NCI-H2029 treated with DMSO at 0.1 percent for 48 hours (cell line): Measurements from ENCODE around the gene EPAS1.
"Not testable (repeated sequence)": the region's sequence is repeated elsewhere in the genome, so short reads cannot be mapped to it uniquely, and the experiment has no call there.

Experiments
- DNase-seq: peaks from one replicate; lab custom pipeline; 2025; lab: John Stamatoyannopoulos, UW

The EPAS1 gene

GRCh38 chr2:46383784-46384456, 86.7 kb downstream of the EPAS1 start:
- DNase-seq: no peak

GRCh38 chr2:46384457-46384815, 87.2 kb downstream of the EPAS1 start:
- DNase-seq: no peak

DNA sequence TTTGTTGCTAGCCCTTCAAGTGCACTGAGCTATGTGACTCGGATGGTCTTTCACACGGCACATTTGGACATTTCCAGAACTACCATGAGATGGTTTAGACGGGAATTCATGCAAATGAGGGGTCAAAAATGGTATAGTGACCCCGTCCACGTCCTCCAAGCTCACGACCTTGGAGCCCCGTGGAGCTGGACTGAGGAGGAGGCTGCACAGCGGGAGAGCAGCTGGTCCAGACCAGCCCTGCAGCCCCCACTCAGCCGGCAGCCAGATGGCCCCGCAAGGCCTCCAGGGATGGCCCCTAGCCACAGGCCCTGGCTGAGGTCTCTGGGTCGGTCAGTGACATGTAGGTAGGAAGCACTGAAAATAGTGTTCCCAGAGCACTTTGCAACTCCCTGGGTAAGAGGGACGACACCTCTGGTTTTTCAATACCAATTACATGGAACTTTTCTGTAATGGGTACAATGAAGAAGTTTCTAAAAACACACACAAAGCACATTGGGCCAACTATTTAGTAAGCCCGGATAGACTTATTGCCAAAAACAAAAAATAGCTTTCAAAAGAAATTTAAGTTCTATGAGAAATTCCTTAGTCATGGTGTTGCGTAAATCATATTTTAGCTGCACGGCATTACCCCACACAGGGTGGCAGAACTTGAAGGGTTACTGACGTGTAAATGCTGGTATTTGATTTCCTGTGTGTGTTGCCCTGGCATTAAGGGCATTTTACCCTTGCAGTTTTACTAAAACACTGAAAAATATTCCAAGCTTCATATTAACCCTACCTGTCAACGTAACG, 88.8 kb downstream of the EPAS1 start:
- DNase-seq: no peak

DNA sequence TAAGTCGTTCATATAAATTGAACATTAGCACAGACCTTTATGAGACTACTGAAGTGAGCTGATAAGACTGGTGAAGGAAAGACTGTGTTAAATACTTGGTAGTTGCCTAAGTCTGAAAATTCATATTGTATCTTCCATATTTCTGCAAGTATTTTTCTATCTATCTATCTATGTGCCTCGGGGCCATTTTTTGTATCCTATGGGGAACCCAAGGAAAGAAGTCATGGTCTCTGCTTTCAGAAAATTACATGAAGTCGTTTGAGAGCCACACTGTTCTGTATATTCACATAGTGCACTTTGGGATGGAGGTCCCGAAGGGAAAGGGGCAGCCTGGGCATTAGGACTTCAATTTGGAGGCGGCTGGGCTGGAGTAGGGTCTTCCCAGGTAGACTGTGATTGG, 89.6 kb downstream of the EPAS1 start:
- DNase-seq: no peak

GRCh38 chr2:46387292-46387691, 90.1 kb downstream of the EPAS1 start:
- no peak for DNase-seq

DNA sequence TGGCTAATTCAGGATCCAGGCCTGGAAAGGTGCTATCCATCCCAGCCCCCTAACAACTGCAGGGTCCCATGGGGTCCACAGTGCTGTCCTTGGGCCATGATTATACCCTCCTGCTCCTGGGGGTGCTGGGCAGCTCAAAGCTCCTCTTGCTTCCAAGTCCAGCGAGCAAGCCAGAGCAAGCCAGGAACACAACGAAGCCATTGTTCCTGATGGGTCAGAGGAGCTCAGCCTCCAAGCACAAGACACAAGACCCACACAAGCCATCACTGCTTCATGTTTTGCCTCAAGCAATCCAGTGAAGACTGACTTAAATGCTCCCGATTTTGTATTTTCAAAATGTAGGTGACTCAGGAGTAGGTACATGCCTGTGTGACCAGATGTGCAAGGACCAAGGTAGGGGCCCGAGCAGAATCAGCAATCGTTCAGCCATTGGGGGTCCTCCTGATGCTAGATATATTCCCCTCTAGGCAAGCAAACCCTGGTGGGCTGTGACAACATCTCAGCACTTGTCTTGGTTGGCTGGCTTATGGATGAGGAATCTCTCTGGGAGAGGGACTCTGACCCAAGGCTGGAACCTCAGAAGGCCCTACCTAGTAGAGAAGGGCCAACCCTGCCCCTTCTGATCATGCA, 90.8 kb downstream of the EPAS1 start:
- DNase-seq: no peak

DNA sequence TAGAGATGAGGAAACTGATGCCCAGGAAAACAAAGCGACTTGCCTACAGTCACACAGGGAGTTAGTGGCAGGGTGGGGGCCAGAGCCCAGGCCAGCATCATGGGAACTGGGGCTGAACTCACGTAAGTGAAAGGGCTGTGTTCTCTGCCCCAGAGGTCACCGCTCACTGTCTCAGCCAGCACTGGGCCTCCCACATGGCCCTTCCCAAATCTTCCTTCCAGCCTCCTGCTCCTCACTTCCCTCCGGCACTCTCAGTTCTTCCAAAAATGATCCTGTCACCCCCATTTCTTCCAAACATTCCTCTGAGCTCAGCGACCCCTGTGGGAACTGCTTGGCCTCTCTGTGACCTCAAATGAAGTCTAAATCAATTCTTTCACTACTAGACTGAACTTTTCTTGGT, 91.7 kb downstream of the EPAS1 start:
- DNase-seq: no peak

GRCh38 chr2:46389417-46389916, 92.3 kb downstream of the EPAS1 start:
- no peak for DNase-seq

DNA sequence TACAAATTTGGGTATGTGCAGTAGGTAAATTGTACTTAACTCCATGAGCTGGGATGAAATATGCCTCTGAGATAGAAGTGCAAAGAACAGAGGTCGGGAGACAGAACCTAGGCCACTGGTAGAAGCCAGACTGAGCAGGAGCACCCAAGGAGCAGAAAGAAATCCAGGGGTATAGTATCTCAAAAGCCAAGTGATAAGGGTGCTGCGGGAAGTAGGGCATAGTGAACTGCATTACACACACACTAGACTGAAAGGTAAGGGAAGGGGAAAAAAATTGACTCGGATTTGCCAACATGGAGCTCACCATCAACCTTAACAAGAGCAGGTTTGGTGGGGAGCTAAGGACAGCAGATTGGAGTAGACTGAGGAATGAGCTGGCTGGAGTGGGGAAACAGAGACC, 92.8 kb downstream of the EPAS1 start:
- DNase-seq: no peak

- no peak for DNase-seq
These were observed 93.7 kb downstream of the EPAS1 start for GRCh38 chr2:46390901-46391395.

GRCh38 chr2:46392561-46393346, 95.5 kb downstream of the EPAS1 start:
- DNase-seq: no peak

DNA sequence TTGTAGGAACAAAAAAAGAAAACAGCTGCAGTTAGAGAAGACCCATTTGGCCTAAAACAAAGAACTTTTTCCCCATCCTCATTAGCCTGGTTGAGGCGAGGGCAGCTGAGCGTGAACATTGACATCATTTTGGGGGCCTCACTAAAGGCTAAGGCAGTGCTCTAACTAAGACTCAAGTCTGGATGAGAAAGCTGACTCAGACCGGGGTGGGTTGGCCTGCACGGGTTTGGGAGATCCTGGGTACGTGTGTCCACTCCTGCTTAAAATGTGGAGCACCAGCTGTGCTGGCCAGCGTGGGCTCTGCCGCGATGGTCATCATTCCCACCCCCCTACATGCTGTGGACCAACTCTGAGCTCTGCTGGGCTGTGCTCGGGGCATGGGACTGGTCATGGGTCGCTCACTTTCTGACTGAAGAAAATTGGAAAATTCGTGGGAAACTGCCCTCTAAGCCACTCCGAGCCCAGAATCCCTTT, 96.2 kb downstream of the EPAS1 start:
- DNase-seq: no peak

- DNase-seq: no peak
These were observed 96.7 kb downstream of the EPAS1 start for GRCh38 chr2:46393865-46394264.

- no peak for DNase-seq
These were observed 97.7 kb downstream of the EPAS1 start for GRCh38 chr2:46394649-46395510.

DNA sequence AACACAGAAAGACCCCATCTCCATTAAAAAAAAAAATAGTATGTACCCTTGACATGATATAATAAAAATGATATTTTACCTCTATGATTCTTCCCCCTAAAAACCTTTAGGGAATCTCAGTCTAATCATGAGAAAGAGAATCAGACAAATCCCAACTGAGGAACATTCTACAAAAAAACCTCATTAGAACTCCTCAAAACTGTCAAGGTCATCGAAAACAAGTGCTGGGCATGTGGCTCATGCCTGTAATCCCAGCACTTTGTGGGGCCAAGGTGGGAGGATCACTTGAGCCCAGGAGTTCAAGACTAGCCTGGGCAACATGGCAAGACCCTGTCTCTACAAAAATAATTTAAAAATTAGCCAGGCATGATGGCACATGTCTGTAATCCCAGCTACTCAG, 98.5 kb downstream of the EPAS1 start:
- DNase-seq: not testable (repeated sequence)

GRCh38 chr2:46400016-46400415, 102.8 kb downstream of the EPAS1 start:
- no peak for DNase-seq

GRCh38 chr2:46402874-46403273, 105.7 kb downstream of the EPAS1 start:
- no peak for DNase-seq

DNA sequence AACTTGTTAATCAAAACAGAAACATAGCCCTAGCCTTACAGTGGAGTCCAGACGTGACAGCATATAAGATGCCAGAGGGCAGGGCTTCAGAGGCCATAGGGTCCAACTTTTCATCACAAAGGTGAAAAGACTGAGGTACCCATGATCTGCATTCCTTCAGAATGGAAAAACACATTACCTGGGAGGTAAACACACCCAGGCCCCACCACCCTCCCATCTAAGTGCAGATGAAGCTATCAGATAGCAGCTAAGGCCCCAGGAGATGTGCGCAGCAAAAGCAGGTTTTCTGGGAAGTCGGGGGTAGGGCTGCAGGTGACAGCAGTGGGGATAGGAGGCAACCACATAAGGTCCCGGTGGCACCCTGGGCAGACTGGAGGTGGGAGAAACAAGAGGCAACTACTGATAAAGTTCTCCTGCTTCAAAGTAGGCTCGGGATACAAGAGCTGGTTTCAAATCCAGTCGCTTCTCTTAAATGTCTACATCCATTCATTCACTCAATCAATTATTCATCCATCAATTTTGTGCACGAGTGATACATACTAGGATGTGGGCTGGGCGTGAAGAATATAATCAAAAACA, 107.1 kb downstream of the EPAS1 start:
- DNase-seq: no peak

GRCh38 chr2:46407852-46408455, 110.7 kb downstream of the EPAS1 start:
- no peak for DNase-seq

GRCh38 chr2:46409756-46410155, 112.5 kb downstream of the EPAS1 start:
- peak; percentile 90 for DNase-seq
